ENCODE measurements around the gene DOCK1.

The DOCK1 gene

GRCh38 chr10:127250031-127250430, 344.8 kb downstream of the DOCK1 start:
- in situ Hi-C loops (cut with HindIII; ENCODE audit: low sequenced_read_pairs), result no loop called here

GRCh38 chr10:127252818-127253217, 347.6 kb downstream of the DOCK1 start:
- in situ Hi-C loops (cut with HindIII; ENCODE audit: low sequenced_read_pairs), result no loop called here

- in situ Hi-C loops (cut with HindIII; ENCODE audit: low sequenced_read_pairs), result no loop called here
These were observed 349.0 kb downstream of the DOCK1 start for GRCh38 chr10:127254276-127254675.

GRCh38 chr10:127257395-127257794, 352.2 kb downstream of the DOCK1 start:
- in situ Hi-C loops (cut with HindIII; ENCODE audit: low sequenced_read_pairs), result no loop called here

- in situ Hi-C loops (cut with HindIII; ENCODE audit: low sequenced_read_pairs), result no loop called here
These were observed 354.1 kb downstream of the DOCK1 start for GRCh38 chr10:127259347-127259746.

GRCh38 chr10:127262606-127263005, 357.4 kb downstream of the DOCK1 start:
- in situ Hi-C loops (cut with HindIII; ENCODE audit: low sequenced_read_pairs), result no loop called here

GRCh38 chr10:127265288-127265687, 360.1 kb downstream of the DOCK1 start:
- in situ Hi-C loops (cut with HindIII; ENCODE audit: low sequenced_read_pairs), result no loop called here

- in situ Hi-C loops (cut with HindIII; ENCODE audit: low sequenced_read_pairs), result no loop called here
These were observed 361.2 kb downstream of the DOCK1 start for GRCh38 chr10:127266431-127266830.

- in situ Hi-C loops (cut with HindIII; ENCODE audit: low sequenced_read_pairs), result no loop called here
These were observed 362.2 kb downstream of the DOCK1 start for GRCh38 chr10:127267442-127267841.

- in situ Hi-C loops (cut with HindIII; ENCODE audit: low sequenced_read_pairs), result no loop called here
These were observed 366.8 kb downstream of the DOCK1 start for GRCh38 chr10:127272076-127272475.

GRCh38 chr10:127275272-127275671, 370.0 kb downstream of the DOCK1 start:
- in situ Hi-C loops (cut with HindIII; ENCODE audit: low sequenced_read_pairs), result no loop called here

GRCh38 chr10:127275793-127276450, 370.7 kb downstream of the DOCK1 start:
- in situ Hi-C loops (cut with HindIII; ENCODE audit: low sequenced_read_pairs), result no loop called here

- in situ Hi-C loops (cut with HindIII; ENCODE audit: low sequenced_read_pairs), result no loop called here
These were observed 371.7 kb downstream of the DOCK1 start for GRCh38 chr10:127276794-127277462.

- in situ Hi-C loops (cut with HindIII; ENCODE audit: low sequenced_read_pairs), result no loop called here
These were observed 372.8 kb downstream of the DOCK1 start for GRCh38 chr10:127278001-127278400.

- in situ Hi-C loops (cut with HindIII; ENCODE audit: low sequenced_read_pairs), result no loop called here
These were observed 374.1 kb downstream of the DOCK1 start for GRCh38 chr10:127279334-127279774.

- in situ Hi-C loops (cut with HindIII; ENCODE audit: low sequenced_read_pairs), result no loop called here
These were observed 375.2 kb downstream of the DOCK1 start for GRCh38 chr10:127280446-127280845.

- in situ Hi-C loops (cut with HindIII; ENCODE audit: low sequenced_read_pairs), result no loop called here
These were observed 377.8 kb downstream of the DOCK1 start for GRCh38 chr10:127283017-127283416.

- in situ Hi-C loops (cut with HindIII; ENCODE audit: low sequenced_read_pairs), result no loop called here
These were observed 378.3 kb downstream of the DOCK1 start for GRCh38 chr10:127283576-127283975.

GRCh38 chr10:127290850-127291249, 385.6 kb downstream of the DOCK1 start:
- in situ Hi-C loops (cut with HindIII; ENCODE audit: low sequenced_read_pairs), result no loop called here

- in situ Hi-C loops (cut with HindIII; ENCODE audit: low sequenced_read_pairs), result no loop called here
These were observed 386.1 kb downstream of the DOCK1 start for GRCh38 chr10:127291329-127291728.

- in situ Hi-C loops (cut with HindIII; ENCODE audit: low sequenced_read_pairs), result no loop called here
These were observed 387.7 kb downstream of the DOCK1 start for GRCh38 chr10:127292888-127293287.

- in situ Hi-C loops (cut with HindIII; ENCODE audit: low sequenced_read_pairs), result no loop called here
These were observed 388.4 kb downstream of the DOCK1 start for GRCh38 chr10:127293640-127294039.

GRCh38 chr10:127296696-127297095, 391.5 kb downstream of the DOCK1 start:
- in situ Hi-C loops (cut with HindIII; ENCODE audit: low sequenced_read_pairs), result no loop called here
